Measurements from ENCODE around the gene COX5A. TPM values are rescaled to one million over a fixed set of nuclear protein-coding genes. Genes with fewer than 3 reads are reported as not detected.

Gene COX5A
- total and polyA plus RNA-seq, 2 experiments from 2014 or later = 190 to 885 TPM

GRCh38 chr15:74924525-74924924 is 13.3 kb downstream of the COX5A start:
- H3K27ac ChIP-seq (ENCODE audit: low read depth) = no peak overlapping the region
- H3K36me3 Mint-ChIP-seq (ENCODE audit: low read depth) = peaks cover 81% of the 10 kb centered on the region
- TF ChIP-seq ZNF331 (CRISPR knock-in tag; IDR thresholded peaks at IDR 0.05; ENCODE audit: low read depth) (no peak), ETS1 (IDR thresholded peaks at IDR 0.05) (no peak), CREB1 (CRISPR knock-in tag; IDR thresholded peaks at IDR 0.05; ENCODE audit: low read depth) (no peak), POLR2AphosphoS5 (IDR thresholded peaks at IDR 0.05; ENCODE audit: low read depth) (no peak)
- 0 out of 2 replicates have a peak, but pooled peaks cover 6% of the 10 kb centered on the region for H3F3A ChIP-seq (replicated peaks; ENCODE audit: low read depth)
- H2AFZ ChIP-seq = no peak overlapping the region
- no peaks in the 10 kb centered on the region for H3K9me2 ChIP-seq (ENCODE audit: insufficient read depth)
- no peak overlapping the region for H3K4me2 ChIP-seq
- H3K4me3 Mint-ChIP-seq = no peak overlapping the region
- peaks cover 29% of the 10 kb centered on the region for H3K79me2 ChIP-seq (replicated peaks; ENCODE audit: insufficient read depth)
- DNase-seq (ENCODE audit: low spot score) = no peak
- H3K4me3 ChIP-seq = no peak overlapping the region
- peaks cover 67% of the 10 kb centered on the region for H3K36me3 ChIP-seq (ENCODE audit: insufficient read depth)
- no peak overlapping the region for H3K27ac Mint-ChIP-seq
- H3K9me3 Mint-ChIP-seq = no peaks in the 10 kb centered on the region
- ATAC-seq = no peak
- H3K27me3 ChIP-seq (ENCODE audit: insufficient read depth) = no peaks in the 10 kb centered on the region
- H3K4me1 Mint-ChIP-seq = no peaks in the 10 kb centered on the region
- peaks cover 54% of the 10 kb centered on the region for H4K20me1 ChIP-seq (replicated peaks; ENCODE audit: insufficient read depth)
- H3K4me1 ChIP-seq (ENCODE audit: insufficient read depth) = no peaks in the 10 kb centered on the region
- no peaks in the 10 kb centered on the region for H3K27me3 Mint-ChIP-seq (ENCODE audit: insufficient read depth, low read depth, poor library complexity)

GRCh38 chr15:74920456-74920855 is 17.4 kb downstream of the COX5A start:
- peaks cover 3% of the 10 kb centered on the region; the same call in 1 of the 2 replicates for H3K79me2 ChIP-seq (replicated peaks; ENCODE audit: insufficient read depth)
- no peak overlapping the region for H3K27ac ChIP-seq (ENCODE audit: low read depth)
- ATAC-seq = no peak
- H3K4me1 ChIP-seq (ENCODE audit: insufficient read depth) = no peaks in the 10 kb centered on the region
- no peak overlapping the region for H3K4me3 ChIP-seq
- peaks cover 84% of the 10 kb centered on the region for H3K36me3 Mint-ChIP-seq (ENCODE audit: low read depth)
- H3K4me1 Mint-ChIP-seq = no peaks in the 10 kb centered on the region
- H3K27me3 ChIP-seq (ENCODE audit: insufficient read depth) = no peaks in the 10 kb centered on the region
- no peak overlapping the region for H3K4me3 Mint-ChIP-seq
- H3K27ac Mint-ChIP-seq = no peak overlapping the region
- peaks cover 60% of the 10 kb centered on the region for H3K36me3 ChIP-seq (ENCODE audit: insufficient read depth)
- H4K20me1 ChIP-seq (replicated peaks; ENCODE audit: insufficient read depth) = peaks cover 37% of the 10 kb centered on the region
- H3K27me3 Mint-ChIP-seq (ENCODE audit: insufficient read depth, low read depth, poor library complexity) = no peaks in the 10 kb centered on the region
- H2AFZ ChIP-seq = no peak overlapping the region
- H3K4me2 ChIP-seq = no peak overlapping the region
- H3K9me3 Mint-ChIP-seq = no peaks in the 10 kb centered on the region
- no peak for DNase-seq (ENCODE audit: low spot score)
- no peaks in the 10 kb centered on the region for H3K9me2 ChIP-seq (ENCODE audit: insufficient read depth)
- peaks cover 6% of the 10 kb centered on the region; the same call in 1 of the 2 replicates for H3F3A ChIP-seq (replicated peaks; ENCODE audit: low read depth)
- no peak for TF ChIP-seq ZNF114 (CRISPR knock-in tag; IDR thresholded peaks at IDR 0.05)
- no peak for TF ChIP-seq STAT1 (IDR thresholded peaks at IDR 0.05; ENCODE audit: unreplicated experiment)
- TF ChIP-seq ETS1 (IDR thresholded peaks at IDR 0.05) = no peak
- no peak for TF ChIP-seq EZH2phosphoT487 (IDR thresholded peaks at IDR 0.05; ENCODE audit: unreplicated experiment)
- TF ChIP-seq CTCF (conservative IDR thresholded peaks at IDR 0.05; ENCODE audit: low read depth in 2 of 2) = no peak
- TF ChIP-seq NANOG (IDR thresholded peaks at IDR 0.05; ENCODE audit: borderline replicate concordance) = no peak
- no peak for TF ChIP-seq ZNF331 (CRISPR knock-in tag; IDR thresholded peaks at IDR 0.05; ENCODE audit: low read depth)
- TF ChIP-seq REST (IDR thresholded peaks at IDR 0.05; ENCODE audit: unreplicated experiment) = no peak
